H1 (cell line): ENCODE data around the gene KCNE4. TPM values are rescaled to one million over a fixed set of nuclear protein-coding genes. Genes with fewer than 3 reads are reported as not detected.

Experiments
- HDAC6 ChIP-seq: IDR thresholded peaks from one replicate; pipeline ENCODE4 v1.7.1; 2012; ENCODE audit warnings: low read depth, mild to moderate bottlenecking, inconsistent platforms, low read length, moderate library complexity
- POLR2AphosphoS5 ChIP-seq: IDR thresholded peaks from 2 replicates; pipeline ENCODE4 v1.6.1; 2011; ENCODE audit warnings: low read depth, low read length
- YY1 ChIP-seq: IDR thresholded peaks from 2 replicates; pipeline ENCODE4 v1.6.1; 2011; ENCODE audit warnings: low read depth, mild to moderate bottlenecking, low read length
- polyA plus RNA-seq, 7 experiments: library from polyadenylated mRNA; depleted of rRNA in 3 of 7; stranded (reverse) in 5 of 7; unstranded in 2 of 7; fragments of >200 nt in 5 of 7; fragments of 200-250 nt in 2 of 7; gene quantifications; 1 replicate in 5 of 7; 2 replicates in 1 of 7; 4 replicates in 1 of 7; pipeline versions ENCODE4 v1.2.1 to v1.2.3, GENCODE V29; 2011 to 2013; ENCODE audit warnings: missing spikeins in 2 of 7, mixed read lengths in 2 of 7
- total RNA-seq: library from RNA; stranded (reverse); fragmentation: NEBNext Ultra II Directional; extraction: Animal tissue kit (Norgen Biotek cat#: 25700); gene quantifications from 2 replicates; pipeline ENCODE4 v1.2.1, GENCODE V29; 2021

Gene KCNE4
- total and polyA plus RNA-seq, 2 of the 8 experiments (the other 6 are each of a cell fraction or from before 2014, with no cell fraction given), result 0.08 to 0.09 TPM

DNA sequence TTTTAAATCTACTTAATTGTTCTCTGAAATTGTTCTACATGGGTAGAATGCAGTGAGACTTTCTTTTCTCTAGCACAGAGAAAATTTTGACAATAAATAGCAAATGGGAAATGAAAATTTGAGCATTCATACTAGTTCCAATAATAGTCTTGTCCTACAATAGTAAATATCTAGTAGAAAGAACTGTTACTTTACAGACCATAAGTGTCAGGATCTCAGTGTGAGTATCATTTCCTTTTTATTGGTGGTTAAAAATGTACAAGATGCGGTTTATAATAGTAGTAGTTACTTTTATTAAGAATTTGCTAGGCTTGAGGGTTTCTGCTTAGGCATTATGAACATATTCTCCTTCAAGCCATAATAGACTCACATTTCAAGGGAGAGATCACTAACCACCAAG, 43.2 kb downstream of the KCNE4 start (continued):
- no peak for TF ChIP-seq YY1
- no peak for TF ChIP-seq HDAC6
- no peak for TF ChIP-seq POLR2AphosphoS5
